NCI-H1694 treated with DMSO at 0.1 percent for 48 hours (cell line): ENCODE measurements around the gene BTBD9.

Source experiments
- DNase-seq: peaks from one replicate; lab custom pipeline; 2025; lab: John Stamatoyannopoulos, UW

Gene BTBD9

GRCh38 chr6:38239719-38240451, 399.8 kb downstream of the BTBD9 start:
- DNase-seq: no peak

- DNase-seq: no peak
Observed at GRCh38 chr6:38236631-38237030, 403.1 kb downstream of the BTBD9 start.

- DNase-seq: peak; percentile 14
Observed at GRCh38 chr6:38234934-38235682, 404.6 kb downstream of the BTBD9 start.

GRCh38 chr6:38234141-38234540, 405.6 kb downstream of the BTBD9 start:
- DNase-seq: no peak

GRCh38 chr6:38233161-38233791, 406.5 kb downstream of the BTBD9 start:
- no peak for DNase-seq

GRCh38 chr6:38225766-38226165, 414.0 kb downstream of the BTBD9 start:
- DNase-seq: no peak

GRCh38 chr6:38221251-38221650, 418.5 kb downstream of the BTBD9 start:
- DNase-seq: no peak

GRCh38 chr6:38220069-38220723, 419.5 kb downstream of the BTBD9 start:
- no peak for DNase-seq

- no peak for DNase-seq
Observed at GRCh38 chr6:38218235-38218634, 421.5 kb downstream of the BTBD9 start.

GRCh38 chr6:38216451-38216850, 423.3 kb downstream of the BTBD9 start:
- no peak for DNase-seq

- no peak for DNase-seq
Observed at GRCh38 chr6:38215651-38216311, 423.9 kb downstream of the BTBD9 start.

GRCh38 chr6:38215225-38215624, 424.5 kb downstream of the BTBD9 start:
- DNase-seq: no peak

- DNase-seq: no peak
Observed at GRCh38 chr6:38214159-38214558, 425.6 kb downstream of the BTBD9 start.

GRCh38 chr6:38213251-38213658, 426.5 kb downstream of the BTBD9 start:
- DNase-seq: no peak

- DNase-seq: no peak
Observed at GRCh38 chr6:38212579-38212978, 427.1 kb downstream of the BTBD9 start.

GRCh38 chr6:38212116-38212515, 427.6 kb downstream of the BTBD9 start:
- DNase-seq: no peak

GRCh38 chr6:38209371-38210260, 430.1 kb downstream of the BTBD9 start:
- DNase-seq: no peak

GRCh38 chr6:38208028-38208427, 431.7 kb downstream of the BTBD9 start:
- DNase-seq: no peak

GRCh38 chr6:38207375-38207774, 432.4 kb downstream of the BTBD9 start:
- no peak for DNase-seq

GRCh38 chr6:38198219-38198618, 441.5 kb downstream of the BTBD9 start:
- DNase-seq: no peak

GRCh38 chr6:38195113-38195635, 444.6 kb downstream of the BTBD9 start:
- DNase-seq: no peak
